HepG2 (cell line): ENCODE measurements around the gene LYPD3. TPM values are rescaled to one million over a fixed set of nuclear protein-coding genes. Genes with fewer than 3 reads are reported as not detected.

Source experiments
- ATF7-NPFF ChIP-seq: sonication (generic); formaldehyde crosslinking; IDR thresholded peaks from 2 replicates; pipeline ENCODE4 v1.8.1; 2023; ENCODE audit warnings: mild to moderate bottlenecking, low read depth, missing genetic modification reagents, moderate library complexity
- BHLHE40 ChIP-seq: IDR thresholded peaks from 2 replicates; pipeline ENCODE4 v1.6.1; 2011; ENCODE audit warnings: low read length, improper control_type of control experiment
- CREB1 ChIP-seq, 2 experiments: fragments of 450-650 bp in 1 of 2; IDR thresholded peaks; 2 replicates each; pipeline ENCODE4 v1.6.1; 2016 to 2017; ENCODE audit warnings: control low read depth in 1 of 2, mild to moderate bottlenecking in 1 of 2, missing compliant biosample characterization in 1 of 2, missing genetic modification characterization in 1 of 2
- IRF2 ChIP-seq: IDR thresholded peaks from 2 replicates; pipeline ENCODE4 v1.6.1; 2018; ENCODE audit warnings: missing genetic modification reagents, missing compliant biosample characterization
- JDP2 ChIP-seq: sonication (generic); formaldehyde crosslinking; IDR thresholded peaks from 2 replicates; pipeline ENCODE4 v1.8.1; 2022; ENCODE audit warnings: missing genetic modification reagents, borderline replicate concordance
- MEF2D ChIP-seq: sonication (generic); formaldehyde crosslinking; IDR thresholded peaks from 2 replicates; pipeline ENCODE4 v1.5.1; 2020; ENCODE audit warnings: mild to moderate bottlenecking, missing genetic modification reagents
- MXD4 ChIP-seq: IDR thresholded peaks from 2 replicates; pipeline ENCODE4 v1.6.1; 2016; ENCODE audit warnings: mild to moderate bottlenecking, missing biosample characterization, missing genetic modification reagents
- PPARG ChIP-seq: conservative IDR thresholded peaks from 2 replicates; pipeline ENCODE4 v1.6.1; 2016; ENCODE audit warnings: missing biosample characterization, missing genetic modification reagents
- TAF1 ChIP-seq: sonication (generic); formaldehyde crosslinking; IDR thresholded peaks from 2 replicates; pipeline ENCODE4 v1.4.0; 2020; ENCODE audit warnings: missing genetic modification reagents
- THYN1 ChIP-seq: sonication (generic); formaldehyde crosslinking; IDR thresholded peaks from 2 replicates; pipeline ENCODE4 v1.8.1; 2023; ENCODE audit warnings: low read depth, mild to moderate bottlenecking, moderate library complexity, missing genetic modification reagents, borderline replicate concordance
- U2AF1 ChIP-seq: fragments of 200-400 bp; formaldehyde crosslinking; optimal IDR thresholded peaks from 2 replicates; pipeline ENCODE3; 2017; ENCODE audit warnings: mild to moderate bottlenecking, low read depth, low read length
- ZBTB8A ChIP-seq: sonication (generic); formaldehyde crosslinking; IDR thresholded peaks from 2 replicates; pipeline ENCODE4 v1.4.0; 2020; ENCODE audit warnings: mild to moderate bottlenecking, low read depth, missing genetic modification reagents, borderline replicate concordance
- ZNF10 ChIP-seq: sonication (generic); formaldehyde crosslinking; IDR thresholded peaks from 2 replicates; pipeline ENCODE4 v1.4.0; 2020; ENCODE audit warnings: mild to moderate bottlenecking, low read depth, missing genetic modification reagents, borderline replicate concordance
- ZNF282 ChIP-seq: fragments of 450-650 bp; IDR thresholded peaks from 2 replicates; pipeline ENCODE4 v1.6.1; 2018; ENCODE audit not compliant: partially characterized antibody
- ZNF552 ChIP-seq: sonication (generic); formaldehyde crosslinking; IDR thresholded peaks from 2 replicates; pipeline ENCODE4 v1.9.0; 2022; ENCODE audit warnings: missing genetic modification reagents, mild to moderate bottlenecking, borderline replicate concordance
- polyA plus RNA-seq, 8 experiments: library from polyadenylated mRNA; depleted of rRNA in 3 of 8; stranded (reverse) in 7 of 8; unstranded in 1 of 8; fragments of >200 nt; fragmentation: Illumina TruSeq in 4 of 8; extraction: Trizol in 4 of 8; gene quantifications; 2 replicates each; pipeline versions ENCODE4 v1.2.1 to v1.2.3, GENCODE V29; 2011 to 2016; ENCODE audit warnings: low read depth in 4 of 8, missing spikeins in 1 of 8, mixed read lengths in 1 of 8; ENCODE audit not compliant: insufficient read depth in 1 of 8
- total RNA-seq, 5 experiments: library from RNA; depleted of rRNA; stranded (reverse); fragments of >200 nt; fragmentation: Illumina TruSeq; extraction: Trizol; gene quantifications; 2 replicates each; pipeline ENCODE4 v1.2.3, GENCODE V29; 2016; ENCODE audit warnings: low read depth in 1 of 5
- TF ChIP-seq, protein P1 (sequence below): sonication (generic); formaldehyde crosslinking; IDR thresholded peaks from 2 replicates; pipeline ENCODE4 v1.4.0; 2020; ENCODE audit warnings: missing genetic modification reagents
- TF ChIP-seq, protein P2 (sequence below): sonication (generic); formaldehyde crosslinking; conservative IDR thresholded peaks from 2 replicates; pipeline ENCODE4 v1.4.0; 2020; ENCODE audit warnings: missing genetic modification reagents
- TF ChIP-seq, protein P3 (sequence below), 2 experiments: fragments of 450-650 bp in 1 of 2; sonication (generic) in 1 of 2; formaldehyde crosslinking; IDR thresholded peaks; 2 replicates each; pipeline versions ENCODE4 v1.5.0 to v1.8.0; 2020 to 2022; ENCODE audit warnings: mild to moderate bottlenecking in 1 of 2, missing genetic modification reagents in 1 of 2
- TF ChIP-seq, protein P4 (sequence below): sonication (generic); formaldehyde crosslinking; conservative IDR thresholded peaks from 2 replicates; pipeline ENCODE4 v1.8.0; 2022; ENCODE audit warnings: missing genetic modification reagents
- TF ChIP-seq, protein P5 (sequence below), 2 experiments: sonication (generic) in 1 of 2; formaldehyde crosslinking in 1 of 2; IDR thresholded peaks; 2 replicates each; pipeline versions ENCODE4 v1.4.0 to v1.6.1; 2018 to 2020; ENCODE audit warnings: missing genetic modification reagents in 2 of 2, borderline replicate concordance in 1 of 2, low read depth in 1 of 2, mild to moderate bottlenecking in 1 of 2, missing biosample characterization in 1 of 2
- TF ChIP-seq, protein P6 (sequence below): sonication (generic); formaldehyde crosslinking; IDR thresholded peaks from 2 replicates; pipeline ENCODE4 v1.9.0; 2021; ENCODE audit warnings: missing genetic modification reagents, mild to moderate bottlenecking, borderline replicate concordance

Gene LYPD3
- total and polyA plus RNA-seq, 2 of the 13 experiments (the other 11 are each of a cell fraction or from before 2014, with no cell fraction given) = 0.51 to 1.5 TPM

DNA sequence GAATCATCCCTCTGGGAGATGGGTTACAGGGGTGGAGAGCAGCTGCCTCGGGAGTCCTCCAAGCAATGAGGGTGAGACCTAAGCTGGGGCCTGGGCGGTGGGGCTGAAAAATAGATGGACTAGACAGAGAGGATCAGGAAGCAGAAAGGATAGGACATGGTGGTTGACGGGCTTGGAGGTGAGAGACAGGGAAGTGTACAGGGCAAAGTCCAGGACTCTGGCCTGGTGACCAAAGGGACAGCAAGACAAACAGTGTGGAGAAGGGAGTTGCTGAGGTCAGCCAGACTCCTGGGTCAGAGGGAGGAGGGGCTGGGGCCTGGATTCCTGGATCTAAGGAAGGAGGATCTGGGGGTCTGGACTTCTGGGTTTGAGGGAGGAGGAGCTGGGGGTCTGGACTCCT is 33.6 kb upstream of the LYPD3 start (continued):
- TF ChIP-seq CREB1 (IDR thresholded peaks at IDR 0.05) (no peak), CREB1 (CRISPR knock-in tag; IDR thresholded peaks at IDR 0.05) (no peak), IRF2 (CRISPR knock-in tag) (peak; percentile 72; the same call in 1 of the 2 replicates), TAF1 (CRISPR knock-in tag) (no peak; the same call in 1 of the 2 replicates), BHLHE40 (no peak), ZNF10 (CRISPR knock-in tag) (no peak), PPARG (CRISPR knock-in tag) (no peak), JDP2 (CRISPR knock-in tag) (no peak), MXD4 (CRISPR knock-in tag) (no peak), ZNF552 (no peak), ZBTB8A (no peak), U2AF1 (no peak), THYN1 (CRISPR knock-in tag) (no peak), ATF7-NPFF (no peak), MEF2D (CRISPR knock-in tag) (peak; percentile 67; the same call in 1 of the 2 replicates), ZNF282 (no peak)
- TF ChIP-seq, protein P1, sequence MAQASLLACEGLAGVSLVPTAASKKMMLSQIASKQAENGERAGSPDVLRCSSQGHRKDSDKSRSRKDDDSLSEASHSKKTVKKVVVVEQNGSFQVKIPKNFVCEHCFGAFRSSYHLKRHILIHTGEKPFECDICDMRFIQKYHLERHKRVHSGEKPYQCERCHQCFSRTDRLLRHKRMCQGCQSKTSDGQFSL (CRISPR knock-in tag) = no peak
- TF ChIP-seq, protein P2, sequence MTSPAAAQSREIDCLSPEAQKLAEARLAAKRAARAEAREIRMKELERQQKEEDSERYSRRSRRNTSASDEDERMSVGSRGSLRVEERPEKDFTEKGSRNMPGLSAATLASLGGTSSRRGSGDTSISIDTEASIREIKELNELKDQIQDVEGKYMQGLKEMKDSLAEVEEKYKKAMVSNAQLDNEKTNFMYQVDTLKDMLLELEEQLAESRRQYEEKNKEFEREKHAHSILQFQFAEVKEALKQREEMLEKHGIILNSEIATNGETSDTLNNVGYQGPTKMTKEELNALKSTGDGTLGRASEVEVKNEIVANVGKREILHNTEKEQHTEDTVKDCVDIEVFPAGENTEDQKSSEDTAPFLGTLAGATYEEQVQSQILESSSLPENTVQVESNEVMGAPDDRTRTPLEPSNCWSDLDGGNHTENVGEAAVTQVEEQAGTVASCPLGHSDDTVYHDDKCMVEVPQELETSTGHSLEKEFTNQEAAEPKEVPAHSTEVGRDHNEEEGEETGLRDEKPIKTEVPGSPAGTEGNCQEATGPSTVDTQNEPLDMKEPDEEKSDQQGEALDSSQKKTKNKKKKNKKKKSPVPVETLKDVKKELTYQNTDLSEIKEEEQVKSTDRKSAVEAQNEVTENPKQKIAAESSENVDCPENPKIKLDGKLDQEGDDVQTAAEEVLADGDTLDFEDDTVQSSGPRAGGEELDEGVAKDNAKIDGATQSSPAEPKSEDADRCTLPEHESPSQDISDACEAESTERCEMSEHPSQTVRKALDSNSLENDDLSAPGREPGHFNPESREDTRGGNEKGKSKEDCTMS = no peak
- TF ChIP-seq, protein P3, sequence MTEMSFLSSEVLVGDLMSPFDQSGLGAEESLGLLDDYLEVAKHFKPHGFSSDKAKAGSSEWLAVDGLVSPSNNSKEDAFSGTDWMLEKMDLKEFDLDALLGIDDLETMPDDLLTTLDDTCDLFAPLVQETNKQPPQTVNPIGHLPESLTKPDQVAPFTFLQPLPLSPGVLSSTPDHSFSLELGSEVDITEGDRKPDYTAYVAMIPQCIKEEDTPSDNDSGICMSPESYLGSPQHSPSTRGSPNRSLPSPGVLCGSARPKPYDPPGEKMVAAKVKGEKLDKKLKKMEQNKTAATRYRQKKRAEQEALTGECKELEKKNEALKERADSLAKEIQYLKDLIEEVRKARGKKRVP (CRISPR knock-in tag; IDR thresholded peaks at IDR 0.05) = no peak
- TF ChIP-seq, protein P4, sequence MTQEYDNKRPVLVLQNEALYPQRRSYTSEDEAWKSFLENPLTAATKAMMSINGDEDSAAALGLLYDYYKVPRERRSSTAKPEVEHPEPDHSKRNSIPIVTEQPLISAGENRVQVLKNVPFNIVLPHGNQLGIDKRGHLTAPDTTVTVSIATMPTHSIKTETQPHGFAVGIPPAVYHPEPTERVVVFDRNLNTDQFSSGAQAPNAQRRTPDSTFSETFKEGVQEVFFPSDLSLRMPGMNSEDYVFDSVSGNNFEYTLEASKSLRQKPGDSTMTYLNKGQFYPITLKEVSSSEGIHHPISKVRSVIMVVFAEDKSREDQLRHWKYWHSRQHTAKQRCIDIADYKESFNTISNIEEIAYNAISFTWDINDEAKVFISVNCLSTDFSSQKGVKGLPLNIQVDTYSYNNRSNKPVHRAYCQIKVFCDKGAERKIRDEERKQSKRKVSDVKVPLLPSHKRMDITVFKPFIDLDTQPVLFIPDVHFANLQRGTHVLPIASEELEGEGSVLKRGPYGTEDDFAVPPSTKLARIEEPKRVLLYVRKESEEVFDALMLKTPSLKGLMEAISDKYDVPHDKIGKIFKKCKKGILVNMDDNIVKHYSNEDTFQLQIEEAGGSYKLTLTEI (CRISPR knock-in tag) = no peak
- TF ChIP-seq, protein P5, sequence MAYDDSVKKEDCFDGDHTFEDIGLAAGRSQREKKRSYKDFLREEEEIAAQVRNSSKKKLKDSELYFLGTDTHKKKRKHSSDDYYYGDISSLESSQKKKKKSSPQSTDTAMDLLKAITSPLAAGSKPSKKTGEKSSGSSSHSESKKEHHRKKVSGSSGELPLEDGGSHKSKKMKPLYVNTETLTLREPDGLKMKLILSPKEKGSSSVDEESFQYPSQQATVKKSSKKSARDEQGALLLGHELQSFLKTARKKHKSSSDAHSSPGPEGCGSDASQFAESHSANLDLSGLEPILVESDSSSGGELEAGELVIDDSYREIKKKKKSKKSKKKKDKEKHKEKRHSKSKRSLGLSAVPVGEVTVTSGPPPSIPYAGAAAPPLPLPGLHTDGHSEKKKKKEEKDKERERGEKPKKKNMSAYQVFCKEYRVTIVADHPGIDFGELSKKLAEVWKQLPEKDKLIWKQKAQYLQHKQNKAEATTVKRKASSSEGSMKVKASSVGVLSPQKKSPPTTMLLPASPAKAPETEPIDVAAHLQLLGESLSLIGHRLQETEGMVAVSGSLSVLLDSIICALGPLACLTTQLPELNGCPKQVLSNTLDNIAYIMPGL (CRISPR knock-in tag; IDR thresholded peaks at IDR 0.05; ENCODE audit: borderline replicate concordance in 1 of 2, low read depth in 1 of 2) = peak; percentile 28 to 31; a peak in 1 of 4 replicates
- TF ChIP-seq, protein P6, sequence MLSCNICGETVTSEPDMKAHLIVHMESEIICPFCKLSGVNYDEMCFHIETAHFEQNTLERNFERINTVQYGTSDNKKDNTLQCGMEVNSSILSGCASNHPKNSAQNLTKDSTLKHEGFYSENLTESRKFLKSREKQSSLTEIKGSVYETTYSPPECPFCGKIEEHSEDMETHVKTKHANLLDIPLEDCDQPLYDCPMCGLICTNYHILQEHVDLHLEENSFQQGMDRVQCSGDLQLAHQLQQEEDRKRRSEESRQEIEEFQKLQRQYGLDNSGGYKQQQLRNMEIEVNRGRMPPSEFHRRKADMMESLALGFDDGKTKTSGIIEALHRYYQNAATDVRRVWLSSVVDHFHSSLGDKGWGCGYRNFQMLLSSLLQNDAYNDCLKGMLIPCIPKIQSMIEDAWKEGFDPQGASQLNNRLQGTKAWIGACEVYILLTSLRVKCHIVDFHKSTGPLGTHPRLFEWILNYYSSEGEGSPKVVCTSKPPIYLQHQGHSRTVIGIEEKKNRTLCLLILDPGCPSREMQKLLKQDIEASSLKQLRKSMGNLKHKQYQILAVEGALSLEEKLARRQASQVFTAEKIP (CRISPR knock-in tag) = no peak
